H1 (cell line): ENCODE results near the gene BABAM2. TPM values are rescaled to one million over a fixed set of nuclear protein-coding genes. Genes with fewer than 3 reads are reported as not detected.

Experiments
- CEBPB ChIP-seq: IDR thresholded peaks from 2 replicates; pipeline ENCODE4 v1.6.1; 2012; ENCODE audit warnings: low read depth, low read length
- SUZ12 ChIP-seq: fragments of 200-600 bp; sonication (generic); IDR thresholded peaks from 2 replicates; pipeline ENCODE4 v1.6.1; 2012; ENCODE audit warnings: mild to moderate bottlenecking, inconsistent platforms, low read length, moderate library complexity, mixed read lengths
- polyA plus RNA-seq, 7 experiments: library from polyadenylated mRNA; depleted of rRNA in 3 of 7; stranded (reverse) in 5 of 7; unstranded in 2 of 7; fragments of >200 nt in 5 of 7; fragments of 200-250 nt in 2 of 7; gene quantifications; 1 replicate in 5 of 7; 2 replicates in 1 of 7; 4 replicates in 1 of 7; pipeline versions ENCODE4 v1.2.1 to v1.2.3, GENCODE V29; 2011 to 2013; ENCODE audit warnings: missing spikeins in 2 of 7, mixed read lengths in 2 of 7
- total RNA-seq: library from RNA; stranded (reverse); fragmentation: NEBNext Ultra II Directional; extraction: Animal tissue kit (Norgen Biotek cat#: 25700); gene quantifications from 2 replicates; pipeline ENCODE4 v1.2.1, GENCODE V29; 2021

The BABAM2 gene
- total and polyA plus RNA-seq, 2 of the 8 experiments (the other 6 are each of a cell fraction or from before 2014, with no cell fraction given): 15.8 to 20.9 TPM

GRCh38 chr2:28312307-28313219 lies 422.0 kb downstream of the BABAM2 start (continued):
- TF ChIP-seq SUZ12: no peak
- TF ChIP-seq CEBPB: no peak
